HFF-Myc (cell line): Measurements from ENCODE around the gene TTLL5.

Experiments used
- DNase-seq: peaks from one replicate; pipeline ENCODE4 v3.0.0-alpha.2; 2011; ENCODE audit warnings: low read depth; ENCODE audit errors: extremely low read depth
- H3K4me3 ChIP-seq: replicated peaks from 2 replicates; pipeline ENCODE4 v1.5.1; 2011; ENCODE audit warnings: low read depth, mild to moderate bottlenecking, control low read depth, low read length
- TF ChIP-seq, protein P1 (sequence below): IDR thresholded peaks from 2 replicates; pipeline ENCODE4 v1.5.1; 2012; ENCODE audit warnings: mild to moderate bottlenecking, low read depth, low read length, control low read depth; ENCODE audit errors: missing control alignments

Gene TTLL5

DNA sequence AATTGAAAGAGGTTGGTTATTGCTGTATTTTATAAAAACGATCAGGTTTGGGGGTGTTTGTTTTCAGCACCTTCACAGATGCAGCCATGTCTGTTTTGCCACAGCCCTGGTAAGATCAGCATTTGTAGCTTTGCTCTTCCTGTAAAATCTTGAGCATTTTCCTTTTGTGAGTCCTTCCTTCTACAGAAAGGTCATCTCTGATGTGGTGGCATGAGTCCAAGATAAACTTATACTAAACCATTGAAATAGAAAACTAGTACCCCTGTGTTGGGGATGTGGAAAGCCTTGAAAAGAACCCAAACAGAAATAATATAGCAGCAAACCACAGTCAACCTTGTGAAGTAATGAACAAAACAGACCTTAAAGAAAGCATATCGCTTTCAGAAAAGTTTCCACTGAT is 235.3 kb downstream of the TTLL5 start:
- TF ChIP-seq, protein P1, sequence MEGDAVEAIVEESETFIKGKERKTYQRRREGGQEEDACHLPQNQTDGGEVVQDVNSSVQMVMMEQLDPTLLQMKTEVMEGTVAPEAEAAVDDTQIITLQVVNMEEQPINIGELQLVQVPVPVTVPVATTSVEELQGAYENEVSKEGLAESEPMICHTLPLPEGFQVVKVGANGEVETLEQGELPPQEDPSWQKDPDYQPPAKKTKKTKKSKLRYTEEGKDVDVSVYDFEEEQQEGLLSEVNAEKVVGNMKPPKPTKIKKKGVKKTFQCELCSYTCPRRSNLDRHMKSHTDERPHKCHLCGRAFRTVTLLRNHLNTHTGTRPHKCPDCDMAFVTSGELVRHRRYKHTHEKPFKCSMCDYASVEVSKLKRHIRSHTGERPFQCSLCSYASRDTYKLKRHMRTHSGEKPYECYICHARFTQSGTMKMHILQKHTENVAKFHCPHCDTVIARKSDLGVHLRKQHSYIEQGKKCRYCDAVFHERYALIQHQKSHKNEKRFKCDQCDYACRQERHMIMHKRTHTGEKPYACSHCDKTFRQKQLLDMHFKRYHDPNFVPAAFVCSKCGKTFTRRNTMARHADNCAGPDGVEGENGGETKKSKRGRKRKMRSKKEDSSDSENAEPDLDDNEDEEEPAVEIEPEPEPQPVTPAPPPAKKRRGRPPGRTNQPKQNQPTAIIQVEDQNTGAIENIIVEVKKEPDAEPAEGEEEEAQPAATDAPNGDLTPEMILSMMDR: no peak
- DNase-seq: no peak
- H3K4me3 ChIP-seq: no peak overlapping the region

DNA sequence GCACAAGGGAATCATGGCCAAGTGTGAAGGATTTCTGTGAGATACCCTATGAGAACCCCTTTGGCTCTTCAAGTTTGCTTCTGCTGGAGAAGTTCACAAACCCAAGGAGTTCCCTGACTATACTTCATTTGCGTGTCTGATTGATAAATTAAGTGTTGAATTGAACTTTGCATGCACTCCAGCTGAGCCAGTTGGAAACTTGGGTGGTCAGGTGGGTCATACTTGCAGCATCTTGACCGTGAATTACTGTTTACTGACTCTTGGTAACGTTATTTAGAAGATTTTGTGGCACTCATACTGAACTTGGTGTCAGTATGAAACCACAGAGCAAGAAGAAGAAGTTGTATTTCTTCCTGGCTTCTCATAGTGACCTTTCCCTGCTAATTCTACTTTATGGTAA is 243.3 kb downstream of the TTLL5 start:
- H3K4me3 ChIP-seq: no peak overlapping the region
- TF ChIP-seq, protein P1: no peak
- DNase-seq: no peak

DNA sequence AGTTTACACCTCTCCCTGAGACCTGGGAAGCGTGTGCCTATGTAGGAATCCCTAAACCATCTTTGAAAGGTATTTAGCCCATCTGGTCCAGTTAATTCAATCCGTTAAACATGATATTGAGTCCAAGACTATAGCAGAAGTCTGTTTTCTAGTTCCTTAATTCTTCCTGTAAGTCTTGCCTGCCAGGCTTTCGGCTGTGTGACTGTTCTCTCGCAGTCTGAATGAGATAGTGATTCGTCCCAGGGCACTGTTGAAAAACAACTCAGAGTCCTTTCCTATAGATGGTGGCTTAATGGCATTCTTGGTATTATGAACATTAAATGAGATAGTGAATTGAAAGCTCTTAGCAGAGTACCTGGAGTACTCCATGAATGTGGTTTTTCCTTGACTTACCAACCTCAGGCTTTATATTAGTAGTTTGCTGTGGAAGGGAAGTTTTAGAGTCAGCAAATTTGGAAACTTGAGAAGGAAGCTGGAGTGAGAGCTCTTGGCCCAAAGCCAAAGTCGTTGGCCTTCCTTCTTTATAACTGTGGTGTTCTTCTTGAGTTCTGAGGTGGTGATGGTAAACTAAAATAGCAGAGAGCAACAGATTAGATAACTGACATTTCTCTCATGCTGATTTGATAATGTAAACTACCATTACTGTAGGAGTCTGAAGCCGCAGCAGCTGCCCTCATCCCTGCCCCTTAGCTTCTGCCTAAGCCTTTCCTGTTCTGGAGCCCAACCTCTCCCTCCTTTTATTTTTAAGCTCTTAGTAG is 244.3 kb downstream of the TTLL5 start:
- no peak for DNase-seq
- TF ChIP-seq, protein P1: no peak
- H3K4me3 ChIP-seq: no peak overlapping the region

DNA sequence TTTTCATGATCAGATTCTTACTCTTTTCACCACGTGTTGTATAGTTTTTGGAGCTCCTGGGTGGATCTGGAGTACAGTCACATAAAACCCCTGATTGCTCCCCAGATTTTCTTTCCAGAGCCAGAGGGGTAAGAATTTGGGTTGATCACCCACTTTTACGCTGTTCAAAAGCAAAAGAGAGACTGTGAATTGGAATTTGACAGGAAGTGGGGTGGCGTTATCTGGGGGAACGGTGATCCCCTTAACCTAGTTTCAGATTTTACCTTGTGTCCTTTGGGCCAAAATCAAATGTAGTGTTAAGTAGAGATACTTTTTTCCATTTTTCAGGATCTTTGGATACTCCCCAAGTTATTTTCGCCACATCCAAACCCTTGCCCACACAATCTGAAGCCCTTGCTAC is 245.2 kb downstream of the TTLL5 start:
- DNase-seq: no peak
- no peak overlapping the region for H3K4me3 ChIP-seq
- TF ChIP-seq, protein P1: no peak

DNA sequence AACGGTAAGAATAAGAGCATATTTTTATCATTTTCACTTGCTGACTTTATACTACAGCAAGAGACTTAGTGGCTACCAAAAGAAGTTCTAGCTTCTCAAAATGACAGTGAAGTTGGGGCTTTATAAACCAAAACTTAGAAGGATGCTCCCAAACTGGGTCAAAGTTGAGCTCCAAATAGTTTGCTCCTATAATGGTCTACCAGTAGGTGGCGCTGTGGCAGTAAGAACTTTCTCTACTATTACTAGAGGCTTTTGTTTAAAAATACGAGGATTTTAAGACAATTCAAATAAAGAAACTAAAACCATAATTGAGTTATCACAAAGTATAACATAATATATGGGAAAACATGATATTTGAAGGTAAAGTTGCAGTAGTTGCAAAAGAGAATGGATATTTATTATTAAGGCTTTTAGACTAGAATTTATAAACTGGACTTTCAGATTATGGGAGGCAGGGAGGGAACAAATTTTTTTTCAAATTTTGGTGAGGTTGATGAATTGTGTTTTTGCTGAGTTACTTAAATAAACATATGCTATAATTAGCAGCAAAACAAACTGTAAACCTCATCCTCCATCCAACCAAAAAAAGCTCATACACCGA is 245.7 kb downstream of the TTLL5 start:
- H3K4me3 ChIP-seq: no peak overlapping the region
- DNase-seq: peak; percentile 16
- TF ChIP-seq, protein P1: peak; percentile 81

DNA sequence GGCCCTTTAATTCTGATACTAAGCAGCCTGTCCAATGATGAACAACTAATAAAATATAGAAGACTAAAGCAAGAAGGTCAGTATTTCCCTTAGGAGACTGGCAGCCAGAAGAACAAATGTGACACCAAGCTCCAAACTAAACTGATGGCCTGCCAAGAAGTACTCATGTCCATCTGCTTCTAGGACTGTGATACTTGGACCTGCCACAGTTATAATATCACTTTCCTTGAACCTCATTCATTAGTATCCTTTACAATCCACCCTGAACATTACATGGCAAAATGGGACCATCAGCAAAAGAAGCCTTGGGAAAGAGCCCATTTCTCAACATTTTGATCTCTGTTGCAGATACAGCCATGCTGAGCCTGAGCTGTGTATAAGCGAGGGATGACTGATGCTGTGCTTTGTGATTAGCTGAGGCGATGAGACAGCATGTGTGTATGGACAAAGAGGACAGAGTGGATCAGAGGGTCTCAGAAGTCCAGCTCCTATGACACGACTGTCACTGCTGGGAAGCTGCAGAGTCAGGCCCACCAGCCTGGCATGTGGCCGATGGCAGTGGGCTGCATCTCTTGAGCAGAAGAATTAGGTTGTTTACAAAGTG is 246.8 kb downstream of the TTLL5 start:
- TF ChIP-seq, protein P1: no peak
- H3K4me3 ChIP-seq: no peak overlapping the region
- no peak for DNase-seq
